HepG2 (cell line): ENCODE measurements around the gene SORBS2. TPM values are rescaled to one million over a fixed set of nuclear protein-coding genes. Genes with fewer than 3 reads are reported as not detected.
A peak's percentile ranks its signal among the peaks of the same experiment; 100 is the strongest.

ENCODE experiments used
- EP300 ChIP-seq, 3 experiments: sonication (generic) in 1 of 3; formaldehyde crosslinking in 1 of 3; IDR thresholded peaks; 2 replicates each; pipeline versions ENCODE4 v1.5.1 to v1.6.1; 2011 to 2020; ENCODE audit warnings: low read depth in 2 of 3, low read length in 2 of 3, borderline replicate concordance in 1 of 3, improper control_type of control experiment in 1 of 3, mild to moderate bottlenecking in 1 of 3, missing genetic modification reagents in 1 of 3, moderate library complexity in 1 of 3
- GTF2F1 ChIP-seq: fragments of 150-350 bp; IDR thresholded peaks from 2 replicates; pipeline ENCODE4 v1.6.1; 2014; ENCODE audit warnings: low read length
- HNRNPK ChIP-seq: fragments of 200-400 bp; formaldehyde crosslinking; IDR thresholded peaks from 2 replicates; pipeline ENCODE4 v1.6.1; 2018; ENCODE audit warnings: low read length, low read depth, moderate library complexity, mild to moderate bottlenecking; ENCODE audit not compliant: poor library complexity, severe bottlenecking
- JUN ChIP-seq: sonication (generic); formaldehyde crosslinking; IDR thresholded peaks from 2 replicates; pipeline ENCODE4 v1.4.0; 2020; ENCODE audit warnings: mild to moderate bottlenecking, missing genetic modification reagents
- RAD21 ChIP-seq: fragments of 450-650 bp; formaldehyde crosslinking; IDR thresholded peaks from 2 replicates; pipeline ENCODE4 v1.5.0; 2020; ENCODE audit warnings: mild to moderate bottlenecking
- ZGPAT ChIP-seq: IDR thresholded peaks from 2 replicates; pipeline ENCODE4 v1.6.1; 2016; ENCODE audit warnings: mild to moderate bottlenecking
- ZHX2 ChIP-seq, 2 experiments: sonication (generic) in 1 of 2; formaldehyde crosslinking in 1 of 2; IDR thresholded peaks; 2 replicates each; pipeline versions ENCODE4 v1.6.1 to v1.9.0; 2014 to 2022; ENCODE audit warnings: antibody characterized with exemption in 1 of 2, borderline replicate concordance in 1 of 2, inconsistent platforms in 1 of 2, low read depth in 1 of 2, missing genetic modification reagents in 1 of 2
- ZKSCAN5 ChIP-seq: sonication (generic); formaldehyde crosslinking; IDR thresholded peaks from 2 replicates; pipeline ENCODE4 v1.5.1; 2020; ENCODE audit warnings: mild to moderate bottlenecking, missing genetic modification reagents
- ZNF775 ChIP-seq: sonication (generic); formaldehyde crosslinking; IDR thresholded peaks from 2 replicates; pipeline ENCODE4 v1.4.0; 2020; ENCODE audit warnings: missing genetic modification reagents, mild to moderate bottlenecking, moderate library complexity, borderline replicate concordance
- ZNF883 ChIP-seq: sonication (generic); formaldehyde crosslinking; IDR thresholded peaks from 2 replicates; pipeline ENCODE4 v1.5.1; 2020; ENCODE audit warnings: mild to moderate bottlenecking, missing genetic modification reagents; ENCODE audit errors: not compliant biosample characterization
- polyA plus RNA-seq, 8 experiments: library from polyadenylated mRNA; depleted of rRNA in 3 of 8; stranded (reverse) in 7 of 8; unstranded in 1 of 8; fragments of >200 nt; fragmentation: Illumina TruSeq in 4 of 8; extraction: Trizol in 4 of 8; gene quantifications; 2 replicates each; pipeline versions ENCODE4 v1.2.1 to v1.2.3, GENCODE V29; 2011 to 2016; ENCODE audit warnings: low read depth in 4 of 8, missing spikeins in 1 of 8, mixed read lengths in 1 of 8; ENCODE audit not compliant: insufficient read depth in 1 of 8
- total RNA-seq, 5 experiments: library from RNA; depleted of rRNA; stranded (reverse); fragments of >200 nt; fragmentation: Illumina TruSeq; extraction: Trizol; gene quantifications; 2 replicates each; pipeline ENCODE4 v1.2.3, GENCODE V29; 2016; ENCODE audit warnings: low read depth in 1 of 5

Gene SORBS2
- total and polyA plus RNA-seq, 2 of the 13 experiments (the other 11 are each of a cell fraction or from before 2014, with no cell fraction given): 25.0 to 80.5 TPM

- TF ChIP-seq GTF2F1 (no peak), ZNF775 (CRISPR knock-in tag) (no peak), HNRNPK (no peak), ZHX2 (IDR thresholded peaks at IDR 0.05; ENCODE audit: low read depth) (no peak), ZHX2 (CRISPR knock-in tag; IDR thresholded peaks at IDR 0.05; ENCODE audit: borderline replicate concordance) (no peak), JUN (CRISPR knock-in tag) (no peak), ZNF883 (CRISPR knock-in tag) (no peak), ZGPAT (CRISPR knock-in tag) (0 out of 2 replicates have a peak, but pooled peaks have one; percentile 20), EP300 (IDR thresholded peaks at IDR 0.05; ENCODE audit: low read depth in 2 of 2, low read length in 2 of 2) (peak in 1 of 2 experiments; percentile 77; a peak in 1 of 4 replicates), EP300 (CRISPR knock-in tag; IDR thresholded peaks at IDR 0.05; ENCODE audit: borderline replicate concordance) (peak; percentile 16; the same call in 1 of the 2 replicates), ZKSCAN5 (CRISPR knock-in tag) (no peak), RAD21 (no peak)
These were observed 6.7 kb downstream of the SORBS2 start (continued) for GRCh38 chr4:185805262-185805802.
